Heart left ventricle (tissue), 13 donors: Measurements from ENCODE around the gene ZFP92.

Experiments
- CTCF ChIP-seq, 12 donors: fragments of 200-600 bp; sonication (generic) in 4 of 12; IDR thresholded peaks; one replicate each; pipeline versions ENCODE4 v1.5.0 to v1.8.0; 2018 to 2022; ENCODE audit warnings: antibody characterized with exemption in 12 of 12, mild to moderate bottlenecking in 5 of 12
- POLR2A ChIP-seq, 2 donors: fragments of 450-650 bp; IDR thresholded peaks; one replicate each; pipeline ENCODE4 v1.6.1; 2017; ENCODE audit warnings: antibody characterized with exemption in 2 of 2, mild to moderate bottlenecking in 2 of 2, moderate library complexity in 2 of 2
- donor health status: ischemic (EF 13 %, LVEDD 7.1; RV severe dilation, severe dysfunction).
- donor health status: DM: no; HTN: yes; CAD: no.
- donor health status: DM: no; HTN: no; CAD: no.
- donor health status: ischemic (EF 25% LVEDD 6.9; RV normal size, moderate dysfunction).
- donor health status: ischemic (EF 25% LVEDD 5.7; RV mildly dilated, moderate dysfunction).
- donor health status: ischemic (EF 35%, LVEDD 5.7; RV mildly dilated, moderate dysfunction).
- donor health status: nonischemic (EF 11% LVEDD 7.7; RV severe dilation, severe dysfunction).
- donor health status: DM: yes; HTN: yes; CAD: no.
- donor health status: PGD.
- donor health status: ischemic (EF 29% LVEDD 5.4; RV normal size, mild dysfunction).
- donor health status: nonischemic (EF 23%, LVEDD 6.1; RV moderate dilation, normal function).

GRCh38 chrX:153433781-153434285 lies 22.6 kb downstream of the ZFP92 start:
- TF ChIP-seq CTCF (IDR thresholded peaks at IDR 0.05) (no peak), POLR2A (IDR thresholded peaks at IDR 0.05) (no peak)
